Kidney (tissue), 14 donors: ENCODE data around the gene PLEKHM2. TPM values are rescaled to one million over a fixed set of nuclear protein-coding genes. Genes with fewer than 3 reads are reported as not detected.
"Not testable (repeated sequence)": the region's sequence is repeated elsewhere in the genome, so short reads cannot be mapped to it uniquely, and the experiment has no call there.

Experiments used
- DNase-seq, 5 donors: peaks; one replicate each; pipeline ENCODE4 v3.0.0-alpha.2; 2013 to 2020
- FAIRE-seq: peaks from 2 replicates; lab custom pipeline; 2012; peaks lifted over from hg19 to GRCh38; lab: Jason Lieb, UNC
- H3K27ac ChIP-seq, 2 donors: one replicate each; pipeline ENCODE4 v1.7.0; 2013; ENCODE audit warnings: low read depth in 2 of 2, low read length in 2 of 2, inconsistent platforms in 1 of 2
- H3K27me3 ChIP-seq: one replicate; pipeline ENCODE4 v1.7.1; 2013; ENCODE audit warnings: low read length, inconsistent platforms; ENCODE audit not compliant: control insufficient read depth, insufficient read depth
- H3K36me3 ChIP-seq, 3 donors: one replicate each; pipeline versions ENCODE4 v1.7.0 to v1.7.1; 2013; ENCODE audit warnings: low read length in 3 of 3, control low read depth in 1 of 3, inconsistent platforms in 1 of 3; ENCODE audit not compliant: insufficient read depth in 3 of 3, control insufficient read depth in 2 of 3
- H3K4me1 ChIP-seq, 3 donors: one replicate each; pipeline versions ENCODE4 v1.7.0 to v1.7.1; 2013; ENCODE audit warnings: low read length in 3 of 3, inconsistent platforms in 1 of 3, low read depth in 1 of 3; ENCODE audit not compliant: control insufficient read depth in 2 of 3, insufficient read depth in 2 of 3
- H3K4me3 ChIP-seq, 3 donors: one replicate each; pipeline versions ENCODE4 v1.7.0 to v1.8.1; 2013; ENCODE audit warnings: low read length in 3 of 3, control low read depth in 1 of 3, inconsistent platforms in 1 of 3
- H3K9ac ChIP-seq, 3 donors: one replicate each; pipeline versions ENCODE4 v1.7.0 to v1.7.1; 2013; ENCODE audit warnings: low read length in 3 of 3, control low read depth in 1 of 3, inconsistent platforms in 1 of 3
- H3K9me3 ChIP-seq, 3 donors: one replicate each; pipeline versions ENCODE4 v1.7.0 to v1.7.1; 2013; ENCODE audit warnings: low read length in 3 of 3, control low read depth in 1 of 3, inconsistent platforms in 1 of 3; ENCODE audit not compliant: control insufficient read depth in 2 of 3, insufficient read depth in 1 of 3
- intact Hi-C: fragments of 100-400 bp; cut with DNase I; formaldehyde crosslinking; loops from one replicate; pipeline ENCODE4 v1.11.1; 2022
- polyA plus RNA-seq: library from polyadenylated mRNA; stranded (reverse); fragments of 350-450 nt; fragmentation: Illumina TruSeq; extraction: RNeasy Lipid Tissue Mini Kit (QIAGEN cat#74804); gene quantifications from one replicate; pipeline ENCODE4 v1.2.3, GENCODE V29; 2014; ENCODE audit warnings: low read depth, low replicate concordance; ENCODE audit not compliant: insufficient read depth
- total RNA-seq: library from RNA; stranded (reverse); fragmentation: NEBNext Ultra II Directional; extraction: Animal tissue kit (Norgen Biotek cat#: 25700); gene quantifications from one replicate; pipeline ENCODE4 v1.2.1, GENCODE V29; 2021
- TF ChIP-seq, protein P1 (sequence below): IDR thresholded peaks from 3 replicates; pipeline ENCODE4 v1.5.1; 2012; ENCODE audit warnings: mild to moderate bottlenecking, moderate library complexity, borderline replicate concordance; ENCODE audit not compliant: insufficient read depth; ENCODE audit errors: extremely low read depth
- donor health status: control.
- donor health status: control.
- donor health status: control.
- donor health status: control.
- donor health status: control.
- donor health status: DM: yes; HTN: yes; CAD: no.
- donor health status: Normal renal cell carcinoma (clear cell type).

The PLEKHM2 gene
- total and polyA plus RNA-seq, 2 donors from 2014 or later, result 21.7 to 65.7 TPM

DNA sequence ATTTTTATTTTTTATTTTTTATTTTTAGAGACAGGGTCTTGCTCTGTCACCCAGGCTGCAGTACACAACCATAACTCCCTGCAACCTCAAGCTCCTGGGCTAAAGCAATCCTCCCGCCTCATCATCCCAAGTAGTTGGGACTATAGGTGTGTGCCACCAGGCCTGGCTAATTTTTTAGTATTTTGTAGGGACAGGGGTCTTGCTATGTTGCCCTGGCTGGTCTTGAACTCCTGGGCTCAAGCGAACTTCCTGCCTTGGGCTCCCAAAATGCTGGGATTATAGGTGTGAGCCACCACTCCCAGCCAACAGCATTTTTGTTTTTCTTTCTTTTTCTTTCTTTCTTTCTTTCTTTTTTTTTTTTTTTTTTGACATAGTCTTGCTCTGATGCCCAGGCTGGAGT is 14.1 kb downstream of the PLEKHM2 start:
- TF ChIP-seq, protein P1, sequence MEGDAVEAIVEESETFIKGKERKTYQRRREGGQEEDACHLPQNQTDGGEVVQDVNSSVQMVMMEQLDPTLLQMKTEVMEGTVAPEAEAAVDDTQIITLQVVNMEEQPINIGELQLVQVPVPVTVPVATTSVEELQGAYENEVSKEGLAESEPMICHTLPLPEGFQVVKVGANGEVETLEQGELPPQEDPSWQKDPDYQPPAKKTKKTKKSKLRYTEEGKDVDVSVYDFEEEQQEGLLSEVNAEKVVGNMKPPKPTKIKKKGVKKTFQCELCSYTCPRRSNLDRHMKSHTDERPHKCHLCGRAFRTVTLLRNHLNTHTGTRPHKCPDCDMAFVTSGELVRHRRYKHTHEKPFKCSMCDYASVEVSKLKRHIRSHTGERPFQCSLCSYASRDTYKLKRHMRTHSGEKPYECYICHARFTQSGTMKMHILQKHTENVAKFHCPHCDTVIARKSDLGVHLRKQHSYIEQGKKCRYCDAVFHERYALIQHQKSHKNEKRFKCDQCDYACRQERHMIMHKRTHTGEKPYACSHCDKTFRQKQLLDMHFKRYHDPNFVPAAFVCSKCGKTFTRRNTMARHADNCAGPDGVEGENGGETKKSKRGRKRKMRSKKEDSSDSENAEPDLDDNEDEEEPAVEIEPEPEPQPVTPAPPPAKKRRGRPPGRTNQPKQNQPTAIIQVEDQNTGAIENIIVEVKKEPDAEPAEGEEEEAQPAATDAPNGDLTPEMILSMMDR, result no peak
- intact Hi-C loops, result no loop called here
- FAIRE-seq, result no peak

DNA sequence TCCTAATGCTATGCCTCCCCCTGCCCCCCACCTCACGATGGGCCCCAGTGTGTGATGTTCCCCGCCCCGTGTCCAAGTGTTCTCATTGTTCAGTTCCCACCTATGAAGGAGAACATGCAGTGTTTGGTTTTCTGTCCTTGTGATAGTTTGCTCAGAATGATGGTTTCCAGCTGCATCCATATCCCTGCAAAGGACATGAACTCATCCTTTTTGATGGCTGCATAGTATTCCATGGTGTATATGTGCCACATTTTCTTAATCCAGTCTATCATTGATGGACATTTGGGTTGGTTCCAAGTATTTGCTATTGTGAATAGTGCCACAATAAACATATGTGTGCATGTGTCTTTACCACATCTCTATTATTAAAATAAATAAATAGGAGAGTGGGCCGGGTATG is 15.2 kb downstream of the PLEKHM2 start:
- H3K9me3 ChIP-seq, H3K27me3 ChIP-seq, FAIRE-seq, H3K36me3 ChIP-seq, H3K27ac ChIP-seq, intact Hi-C loops, H3K4me3 ChIP-seq, DNase-seq, H3K9ac ChIP-seq: not testable (repeated sequence)
- H3K4me1 ChIP-seq, result peaks cover 0 to 14% (median 8%) of the 10 kb centered on the region in 3 donors

More for the DNA sequence above, 14.1 kb downstream of the PLEKHM2 start:
- no peak overlapping the region for H3K27ac ChIP-seq
- no peak overlapping the region for H3K9ac ChIP-seq
- no peaks in the 10 kb centered on the region for H3K9me3 ChIP-seq
- H3K27me3 ChIP-seq, result no peaks in the 10 kb centered on the region
- no peak for DNase-seq
- H3K4me1 ChIP-seq, result peaks cover 0 to 7% (median 5%) of the 10 kb centered on the region in 3 donors
- no peaks in the 10 kb centered on the region for H3K36me3 ChIP-seq
- no peak overlapping the region for H3K4me3 ChIP-seq

DNA sequence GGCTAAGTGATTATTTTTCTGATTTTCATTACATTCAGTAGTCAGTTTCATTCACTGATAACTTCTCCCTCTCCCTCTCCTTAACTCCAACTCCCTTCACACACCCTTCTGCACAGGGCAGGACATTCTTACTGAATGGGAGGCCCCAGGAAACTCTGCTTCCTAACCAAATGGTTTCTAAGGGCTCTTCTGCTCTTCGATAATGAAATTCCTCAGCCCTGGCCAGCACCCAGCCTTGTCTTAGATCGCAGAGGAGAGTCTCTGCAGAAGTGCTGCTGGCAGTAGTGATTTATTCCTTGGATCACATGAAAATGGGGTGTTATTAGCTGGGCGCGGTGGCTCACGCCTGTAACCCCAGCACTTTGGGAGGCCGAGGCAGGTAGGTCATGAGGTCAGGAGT is 16.4 kb downstream of the PLEKHM2 start:
- Histone ChIP-seq H3K9ac (no peak overlapping the region), H3K4me1 (peaks cover 0 to 19% (median 8%) of the 10 kb centered on the region in 3 donors), H3K36me3 (peaks cover 0 to under 1% (median 0%) of the 10 kb centered on the region in 3 donors), H3K4me3 (no peak overlapping the region), H3K27ac (no peak overlapping the region), H3K9me3 (no peaks in the 10 kb centered on the region), H3K27me3 (no peaks in the 10 kb centered on the region)
- no peak for DNase-seq
- no peak for FAIRE-seq
- intact Hi-C loops, result no loop called here
- TF ChIP-seq, protein P1, result no peak

DNA sequence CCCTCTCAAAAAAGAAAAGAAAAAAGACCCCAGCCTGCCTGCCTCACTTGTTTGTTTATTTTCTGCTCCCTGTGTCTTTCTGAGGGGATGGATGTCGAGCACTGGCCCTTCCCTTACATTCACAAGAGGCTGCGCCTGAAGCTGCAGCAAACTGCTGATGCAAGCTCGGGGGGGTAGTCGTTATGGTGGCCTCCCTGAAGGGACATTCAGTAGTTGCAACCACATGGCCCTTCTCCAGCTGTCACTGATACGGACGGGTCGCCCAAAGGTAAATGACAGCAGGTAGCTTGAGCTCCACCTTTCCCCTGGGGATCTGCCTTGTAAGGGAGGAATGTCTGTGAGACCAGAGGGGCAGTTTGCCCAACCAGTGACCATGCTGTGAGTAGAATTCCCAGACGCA is 17.7 kb downstream of the PLEKHM2 start:
- H3K27me3 ChIP-seq, result no peaks in the 10 kb centered on the region
- intact Hi-C loops, result no loop called here

More for the DNA sequence above, 17.7 kb downstream of the PLEKHM2 start:
- FAIRE-seq, result no peak
- no peak overlapping the region for H3K9ac ChIP-seq
- no peak for DNase-seq
- H3K36me3 ChIP-seq, result peaks cover 0 to 4% (median 0%) of the 10 kb centered on the region in 3 donors
- H3K4me3 ChIP-seq, result no peak overlapping the region
- no peak overlapping the region for H3K27ac ChIP-seq
- TF ChIP-seq, protein P1, result no peak
- H3K4me1 ChIP-seq, result peaks cover 0 to 19% (median 8%) of the 10 kb centered on the region in 3 donors
- H3K9me3 ChIP-seq, result no peaks in the 10 kb centered on the region
